ENCODE data around the gene ZNF433. TPM values are rescaled to one million over a fixed set of nuclear protein-coding genes. Genes with fewer than 3 reads are reported as not detected.

ZNF433 gene
- total RNA-seq, 1 donor = 5.1 TPM

DNA sequence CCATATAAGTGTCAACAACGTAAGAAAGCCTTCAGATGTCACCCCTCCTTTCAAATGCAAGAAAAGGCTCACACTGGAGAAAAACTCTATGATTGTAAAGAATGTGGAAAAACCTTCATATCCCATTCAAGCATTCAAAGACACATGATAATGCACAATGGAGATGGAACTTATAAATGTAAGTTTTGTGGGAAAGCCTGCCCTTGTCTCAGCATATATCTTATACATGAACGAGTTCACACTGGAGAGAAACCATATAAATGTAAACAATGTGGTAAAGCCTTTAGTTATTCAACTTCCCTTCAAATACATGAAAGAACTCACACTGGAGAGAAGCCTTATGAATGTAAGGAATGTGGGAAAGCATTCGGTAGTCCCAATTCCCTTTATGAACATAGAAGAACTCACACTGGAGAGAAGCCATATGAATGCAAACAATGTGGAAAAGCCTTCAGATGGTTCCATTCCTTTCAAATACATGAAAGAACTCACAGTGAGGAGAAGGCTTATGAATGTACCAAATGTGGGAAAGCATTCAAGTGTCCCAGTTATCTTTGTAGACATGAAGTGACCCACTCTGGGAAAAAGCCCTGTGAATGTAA, 40.2 kb upstream of the ZNF433 start:
- Histone ChIP-seq H3K36me3 (ENCODE audit: insufficient read depth, low read length) (peaks cover 43% of the 10 kb centered on the region), H4K20me1 (ENCODE audit: insufficient read depth, low read length) (no peaks in the 10 kb centered on the region), H3K79me2 (ENCODE audit: insufficient read depth, low read length) (peaks cover 7% of the 10 kb centered on the region), H3K9me3 (ENCODE audit: low read depth, low read length) (peaks cover 43% of the 10 kb centered on the region), H3K4me1 (ENCODE audit: insufficient read depth, low read length) (no peaks in the 10 kb centered on the region), H3K27me3 (ENCODE audit: insufficient read depth, low read length) (no peaks in the 10 kb centered on the region), H2AFZ (ENCODE audit: low read length) (no peak overlapping the region), H3K27ac (ENCODE audit: low read depth, low read length) (no peak overlapping the region), H3K4me2 (ENCODE audit: insufficient read depth, low read length) (no peak overlapping the region), H3K4me3 (ENCODE audit: insufficient read depth, low read length) (no peak overlapping the region)
- TF ChIP-seq, protein P1, sequence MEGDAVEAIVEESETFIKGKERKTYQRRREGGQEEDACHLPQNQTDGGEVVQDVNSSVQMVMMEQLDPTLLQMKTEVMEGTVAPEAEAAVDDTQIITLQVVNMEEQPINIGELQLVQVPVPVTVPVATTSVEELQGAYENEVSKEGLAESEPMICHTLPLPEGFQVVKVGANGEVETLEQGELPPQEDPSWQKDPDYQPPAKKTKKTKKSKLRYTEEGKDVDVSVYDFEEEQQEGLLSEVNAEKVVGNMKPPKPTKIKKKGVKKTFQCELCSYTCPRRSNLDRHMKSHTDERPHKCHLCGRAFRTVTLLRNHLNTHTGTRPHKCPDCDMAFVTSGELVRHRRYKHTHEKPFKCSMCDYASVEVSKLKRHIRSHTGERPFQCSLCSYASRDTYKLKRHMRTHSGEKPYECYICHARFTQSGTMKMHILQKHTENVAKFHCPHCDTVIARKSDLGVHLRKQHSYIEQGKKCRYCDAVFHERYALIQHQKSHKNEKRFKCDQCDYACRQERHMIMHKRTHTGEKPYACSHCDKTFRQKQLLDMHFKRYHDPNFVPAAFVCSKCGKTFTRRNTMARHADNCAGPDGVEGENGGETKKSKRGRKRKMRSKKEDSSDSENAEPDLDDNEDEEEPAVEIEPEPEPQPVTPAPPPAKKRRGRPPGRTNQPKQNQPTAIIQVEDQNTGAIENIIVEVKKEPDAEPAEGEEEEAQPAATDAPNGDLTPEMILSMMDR (IDR thresholded peaks at IDR 0.05; ENCODE audit: extremely low read depth, low read depth, low read length) = no peak
- no peak for DNase-seq (ENCODE audit: insufficient read length, low spot score, missing footprints)

DNA sequence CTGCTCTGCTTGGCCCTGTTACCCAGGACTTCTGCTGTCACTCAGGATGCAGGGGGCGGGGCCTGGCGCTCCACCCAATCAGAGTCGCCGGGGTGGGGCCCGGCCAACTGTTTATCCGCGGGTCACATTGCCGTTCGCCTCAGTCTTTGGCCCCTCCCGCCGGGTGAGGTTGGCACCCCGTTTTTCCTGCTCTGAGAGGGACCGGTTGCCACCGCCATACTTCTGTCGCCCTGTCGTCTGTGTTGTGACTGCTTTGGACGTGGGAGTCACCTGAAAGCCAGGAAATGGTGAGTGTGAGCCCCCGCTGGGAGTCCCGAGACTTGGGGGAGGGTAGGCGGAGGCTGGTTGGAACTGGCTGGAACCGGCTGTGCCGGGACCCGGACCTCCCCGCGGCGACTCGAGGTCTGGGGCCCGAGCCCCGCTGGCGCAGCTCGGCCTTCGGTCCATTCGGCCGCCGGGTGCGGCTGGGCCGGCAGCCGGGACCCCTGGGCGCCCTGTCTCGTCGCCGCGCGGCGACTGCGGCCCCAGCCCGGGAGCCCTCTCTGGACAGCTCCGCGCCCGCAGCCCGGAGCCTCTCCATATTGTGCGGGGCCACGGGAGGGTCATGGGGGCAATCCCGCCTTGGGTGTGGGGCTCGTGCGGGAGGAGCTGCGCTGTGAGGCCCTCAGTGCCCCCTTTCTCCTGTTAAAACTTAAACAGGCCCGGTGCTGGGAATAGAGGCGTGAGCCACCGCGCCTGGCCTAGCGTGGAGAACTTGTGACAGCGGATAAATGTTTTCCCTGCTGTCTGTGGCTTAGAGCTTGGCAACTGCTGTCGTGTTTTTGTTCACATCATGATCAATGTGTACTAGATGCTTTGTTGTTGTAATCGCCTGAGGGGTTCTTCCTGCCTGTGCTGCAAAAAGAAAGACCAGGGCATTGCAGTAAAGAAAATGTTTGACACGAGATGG, 29.4 kb upstream of the ZNF433 start, which contains the start of gene ZNF844:
TSS of gene ZNF844 (plus strand) at position 142 of the 949 bp plus-strand sequence. CDS start at position 285, 143 bp downstream.
- TF ChIP-seq, protein P1 (IDR thresholded peaks at IDR 0.05; ENCODE audit: extremely low read depth, low read depth, low read length) = no peak
- Histone ChIP-seq H3K27me3 (ENCODE audit: insufficient read depth, low read length) (no peaks in the 10 kb centered on the region), H3K27ac (ENCODE audit: low read depth, low read length) (peak within 1 kb of the TSS; percentile 84), H2AFZ (ENCODE audit: low read length) (peak within 1 kb of the TSS; percentile 82), H4K20me1 (ENCODE audit: insufficient read depth, low read length) (no peaks in the 10 kb centered on the region), H3K79me2 (ENCODE audit: insufficient read depth, low read length) (peaks cover 36% of the 10 kb centered on the region), H3K36me3 (ENCODE audit: insufficient read depth, low read length) (no peaks in the 10 kb centered on the region), H3K4me1 (ENCODE audit: insufficient read depth, low read length) (no peaks in the 10 kb centered on the region), H3K4me2 (ENCODE audit: insufficient read depth, low read length) (peak within 1 kb of the TSS; percentile 85), H3K9me3 (ENCODE audit: low read depth, low read length) (no peaks in the 10 kb centered on the region), H3K4me3 (ENCODE audit: insufficient read depth, low read length) (peak within 1 kb of the TSS; percentile 80)
- DNase-seq (ENCODE audit: insufficient read length, low spot score, missing footprints) = peak; percentile 99

DNA sequence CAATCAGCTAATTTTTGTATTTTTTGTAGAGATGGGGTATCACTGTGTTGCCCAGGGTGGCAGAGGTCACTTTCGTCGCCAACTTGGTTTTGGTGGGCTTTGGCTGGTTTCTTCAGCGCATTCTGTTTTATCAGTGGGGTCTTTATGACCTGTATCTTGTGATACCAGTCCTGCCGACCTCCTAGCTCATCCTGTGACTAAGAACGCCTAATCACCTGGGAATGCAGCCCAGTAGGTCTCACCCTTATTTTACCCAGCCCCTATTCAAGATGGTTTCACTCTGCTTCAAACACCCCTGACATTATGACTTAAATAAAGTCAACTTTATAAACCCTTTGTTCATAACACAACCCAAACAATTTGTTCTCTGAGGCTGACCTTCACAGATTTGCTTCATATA, 20.3 kb upstream of the ZNF433 start:
- TF ChIP-seq, protein P1 (IDR thresholded peaks at IDR 0.05; ENCODE audit: extremely low read depth, low read depth, low read length) = no peak
- no peak overlapping the region for H3K4me3 ChIP-seq (ENCODE audit: insufficient read depth, low read length)
- H3K4me1 ChIP-seq (ENCODE audit: insufficient read depth, low read length) = peaks cover 4% of the 10 kb centered on the region
- H4K20me1 ChIP-seq (ENCODE audit: insufficient read depth, low read length) = no peaks in the 10 kb centered on the region
- H3K36me3 ChIP-seq (ENCODE audit: insufficient read depth, low read length) = no peaks in the 10 kb centered on the region
- H3K9me3 ChIP-seq (ENCODE audit: low read depth, low read length) = no peaks in the 10 kb centered on the region
- DNase-seq (ENCODE audit: insufficient read length, low spot score, missing footprints) = no peak
- no peak overlapping the region for H3K4me2 ChIP-seq (ENCODE audit: insufficient read depth, low read length)
- no peak overlapping the region for H3K27ac ChIP-seq (ENCODE audit: low read depth, low read length)
- no peaks in the 10 kb centered on the region for H3K79me2 ChIP-seq (ENCODE audit: insufficient read depth, low read length)
- no peaks in the 10 kb centered on the region for H3K27me3 ChIP-seq (ENCODE audit: insufficient read depth, low read length)
- no peak overlapping the region for H2AFZ ChIP-seq (ENCODE audit: low read length)
